ENCODE measurements around the gene GRM3.

Gene GRM3

DNA sequence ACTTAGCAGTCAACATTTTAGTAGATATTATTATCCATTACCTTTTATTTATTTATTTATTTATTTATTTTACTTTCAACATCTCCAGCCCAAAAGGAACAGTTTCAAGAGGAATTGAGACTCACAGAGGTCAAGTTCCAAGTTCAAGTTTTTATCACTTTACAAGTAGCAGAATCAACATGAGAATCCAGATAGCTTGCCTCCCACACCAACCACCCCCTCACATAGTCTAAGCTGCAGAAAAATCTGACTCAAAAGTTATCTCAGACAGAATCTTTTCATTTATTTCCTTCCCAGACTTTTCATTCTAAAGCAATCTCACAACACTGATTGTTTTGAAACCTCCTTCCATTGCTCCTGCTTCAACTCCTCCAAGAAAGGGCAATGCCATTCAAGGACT is 129.6 kb downstream of the GRM3 start:
- H3K36me3 ChIP-seq (ENCODE audit: control insufficient read depth, insufficient read depth, low read length), result no peaks in the 10 kb centered on the region
- H3K9ac ChIP-seq (ENCODE audit: low read length), result no peak overlapping the region
- H3K4me1 ChIP-seq (ENCODE audit: control insufficient read depth, insufficient read depth, low read length), result no peaks in the 10 kb centered on the region
- no peaks in the 10 kb centered on the region for H3K9me3 ChIP-seq (ENCODE audit: control insufficient read depth, low read length)
- H3K4me3 ChIP-seq (ENCODE audit: low read length), result no peak overlapping the region
- no peaks in the 10 kb centered on the region for H3K27me3 ChIP-seq (ENCODE audit: control insufficient read depth, insufficient read depth, low read length)

DNA sequence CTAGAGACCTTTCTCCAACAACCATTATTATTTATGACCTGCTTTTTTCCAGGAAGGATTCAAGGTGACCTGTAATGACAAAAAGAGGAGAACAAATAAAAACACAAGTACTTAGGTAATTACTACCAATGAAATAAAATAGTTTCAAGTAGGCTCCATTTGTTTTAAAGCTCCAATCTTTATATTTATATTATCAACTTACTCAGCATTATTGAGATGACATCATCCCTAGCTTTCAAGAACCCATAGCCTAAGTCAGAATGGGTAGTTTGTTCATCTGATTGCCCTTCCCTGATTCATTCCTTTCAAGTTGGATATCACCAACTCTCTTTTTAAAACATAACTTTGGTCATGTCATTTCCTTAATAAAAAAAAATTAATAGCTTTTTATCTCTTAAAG is 131.5 kb downstream of the GRM3 start:
- H3K9me3 ChIP-seq (ENCODE audit: control insufficient read depth, low read length), result no peaks in the 10 kb centered on the region
- no peaks in the 10 kb centered on the region for H3K36me3 ChIP-seq (ENCODE audit: control insufficient read depth, insufficient read depth, low read length)
- H3K27me3 ChIP-seq (ENCODE audit: control insufficient read depth, insufficient read depth, low read length), result no peaks in the 10 kb centered on the region
- no peak overlapping the region for H3K4me3 ChIP-seq (ENCODE audit: low read length)
- H3K9ac ChIP-seq (ENCODE audit: low read length), result no peak overlapping the region
- no peaks in the 10 kb centered on the region for H3K4me1 ChIP-seq (ENCODE audit: control insufficient read depth, insufficient read depth, low read length)

DNA sequence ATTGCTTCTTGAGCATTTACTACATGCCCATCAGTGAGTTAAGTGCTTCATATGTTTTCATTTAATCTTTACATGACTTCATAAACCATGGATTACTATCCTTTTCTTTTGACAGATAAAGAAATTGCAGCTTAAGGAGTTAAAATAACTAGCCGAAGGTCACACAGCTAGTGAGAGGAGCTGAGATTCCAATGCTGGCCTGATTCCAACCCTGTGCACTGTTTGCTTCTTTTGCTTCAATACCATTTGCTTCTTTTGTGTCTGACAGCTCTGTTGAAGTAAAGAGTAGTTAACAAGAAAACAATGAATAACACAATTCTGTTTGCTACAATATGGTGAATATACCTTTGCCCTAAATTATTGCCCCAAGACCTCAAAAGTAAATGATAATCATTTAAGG is 132.4 kb downstream of the GRM3 start:
- H3K27me3 ChIP-seq (ENCODE audit: control insufficient read depth, insufficient read depth, low read length), result no peaks in the 10 kb centered on the region
- no peak overlapping the region for H3K4me3 ChIP-seq (ENCODE audit: low read length)
- H3K36me3 ChIP-seq (ENCODE audit: control insufficient read depth, insufficient read depth, low read length), result no peaks in the 10 kb centered on the region
- H3K4me1 ChIP-seq (ENCODE audit: control insufficient read depth, insufficient read depth, low read length), result no peaks in the 10 kb centered on the region
- H3K9me3 ChIP-seq (ENCODE audit: control insufficient read depth, low read length), result no peaks in the 10 kb centered on the region
- no peak overlapping the region for H3K9ac ChIP-seq (ENCODE audit: low read length)

DNA sequence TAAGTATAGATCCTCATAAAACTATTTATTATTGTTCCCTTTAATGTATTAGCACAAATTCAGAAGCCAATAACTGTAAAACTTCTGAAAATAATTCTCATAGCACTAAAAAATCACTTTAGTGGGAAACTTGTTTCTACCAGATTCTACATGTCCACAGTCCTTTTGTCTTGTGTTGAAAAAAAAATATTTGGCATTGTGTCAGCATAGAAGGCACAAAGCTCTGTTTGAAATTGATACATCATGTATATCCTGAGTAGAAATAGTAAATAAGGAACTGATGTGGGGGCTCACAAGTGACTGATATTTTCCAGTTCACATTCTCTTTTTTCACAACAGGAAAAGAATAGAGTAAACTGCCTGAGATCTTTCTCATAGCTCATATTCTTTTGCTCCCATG is 134.6 kb downstream of the GRM3 start:
- H3K4me3 ChIP-seq (ENCODE audit: low read length), result no peak overlapping the region
- H3K36me3 ChIP-seq (ENCODE audit: control insufficient read depth, insufficient read depth, low read length), result no peaks in the 10 kb centered on the region
- H3K9me3 ChIP-seq (ENCODE audit: control insufficient read depth, low read length), result no peaks in the 10 kb centered on the region
- no peaks in the 10 kb centered on the region for H3K27me3 ChIP-seq (ENCODE audit: control insufficient read depth, insufficient read depth, low read length)
- H3K4me1 ChIP-seq (ENCODE audit: control insufficient read depth, insufficient read depth, low read length), result no peaks in the 10 kb centered on the region
- H3K9ac ChIP-seq (ENCODE audit: low read length), result no peak overlapping the region

DNA sequence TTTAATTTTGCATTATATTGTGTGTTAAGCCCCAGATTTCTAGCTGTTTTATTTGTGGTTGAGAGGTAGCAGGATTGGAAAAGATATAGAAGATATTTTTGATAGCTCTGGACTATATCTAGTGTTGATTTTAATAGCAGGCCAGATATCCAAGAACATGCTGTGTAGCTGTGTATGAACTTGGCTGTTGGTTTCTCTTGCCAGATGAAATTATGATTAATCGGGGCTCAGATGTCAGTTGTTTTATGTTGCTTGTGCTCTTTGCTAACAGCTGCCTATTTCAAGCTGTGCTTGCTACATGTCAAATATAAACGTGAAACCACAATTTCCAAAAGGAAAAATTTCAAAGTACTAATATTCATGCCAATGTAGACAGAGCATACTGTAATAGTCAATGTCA is 141.1 kb downstream of the GRM3 start:
- no peak overlapping the region for H3K9ac ChIP-seq (ENCODE audit: low read length)
- no peaks in the 10 kb centered on the region for H3K27me3 ChIP-seq (ENCODE audit: control insufficient read depth, insufficient read depth, low read length)
- no peaks in the 10 kb centered on the region for H3K4me1 ChIP-seq (ENCODE audit: control insufficient read depth, insufficient read depth, low read length)
- no peaks in the 10 kb centered on the region for H3K9me3 ChIP-seq (ENCODE audit: control insufficient read depth, low read length)
- H3K36me3 ChIP-seq (ENCODE audit: control insufficient read depth, insufficient read depth, low read length), result no peaks in the 10 kb centered on the region
- H3K4me3 ChIP-seq (ENCODE audit: low read length), result no peak overlapping the region

DNA sequence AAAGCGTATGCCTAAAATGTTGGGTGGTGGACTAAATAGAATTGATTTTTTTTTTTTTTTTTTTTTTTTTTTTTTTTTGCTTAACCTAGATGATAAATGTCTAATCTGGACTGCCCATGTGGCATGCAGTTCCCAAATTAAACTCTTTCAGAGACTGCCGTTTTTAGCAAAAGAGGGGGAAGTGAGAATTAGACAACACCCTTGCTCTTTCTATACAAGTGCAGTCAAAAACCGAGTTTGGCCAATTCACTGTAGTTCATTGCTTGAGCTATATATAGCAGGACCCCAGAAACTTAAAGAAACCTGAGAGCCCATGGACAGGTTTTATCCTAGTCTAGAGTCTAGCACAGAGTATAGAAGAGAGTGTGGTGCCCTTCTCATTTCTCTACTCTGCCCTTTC is 141.9 kb downstream of the GRM3 start:
- Histone ChIP-seq H3K36me3 (ENCODE audit: control insufficient read depth, insufficient read depth, low read length) (no peaks in the 10 kb centered on the region), H3K4me1 (ENCODE audit: control insufficient read depth, insufficient read depth, low read length) (no peaks in the 10 kb centered on the region), H3K4me3 (ENCODE audit: low read length) (no peak overlapping the region), H3K9me3 (ENCODE audit: control insufficient read depth, low read length) (no peaks in the 10 kb centered on the region), H3K9ac (ENCODE audit: low read length) (no peak overlapping the region), H3K27me3 (ENCODE audit: control insufficient read depth, insufficient read depth, low read length) (no peaks in the 10 kb centered on the region)

DNA sequence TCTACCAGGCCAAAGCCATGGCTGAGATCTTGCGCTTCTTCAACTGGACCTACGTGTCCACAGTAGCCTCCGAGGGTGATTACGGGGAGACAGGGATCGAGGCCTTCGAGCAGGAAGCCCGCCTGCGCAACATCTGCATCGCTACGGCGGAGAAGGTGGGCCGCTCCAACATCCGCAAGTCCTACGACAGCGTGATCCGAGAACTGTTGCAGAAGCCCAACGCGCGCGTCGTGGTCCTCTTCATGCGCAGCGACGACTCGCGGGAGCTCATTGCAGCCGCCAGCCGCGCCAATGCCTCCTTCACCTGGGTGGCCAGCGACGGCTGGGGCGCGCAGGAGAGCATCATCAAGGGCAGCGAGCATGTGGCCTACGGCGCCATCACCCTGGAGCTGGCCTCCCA is 142.7 kb downstream of the GRM3 start:
- Histone ChIP-seq H3K36me3 (ENCODE audit: control insufficient read depth, insufficient read depth, low read length) (no peaks in the 10 kb centered on the region), H3K9me3 (ENCODE audit: control insufficient read depth, low read length) (no peaks in the 10 kb centered on the region), H3K9ac (ENCODE audit: low read length) (no peak overlapping the region), H3K4me3 (ENCODE audit: low read length) (no peak overlapping the region), H3K4me1 (ENCODE audit: control insufficient read depth, insufficient read depth, low read length) (no peaks in the 10 kb centered on the region), H3K27me3 (ENCODE audit: control insufficient read depth, insufficient read depth, low read length) (no peaks in the 10 kb centered on the region)

DNA sequence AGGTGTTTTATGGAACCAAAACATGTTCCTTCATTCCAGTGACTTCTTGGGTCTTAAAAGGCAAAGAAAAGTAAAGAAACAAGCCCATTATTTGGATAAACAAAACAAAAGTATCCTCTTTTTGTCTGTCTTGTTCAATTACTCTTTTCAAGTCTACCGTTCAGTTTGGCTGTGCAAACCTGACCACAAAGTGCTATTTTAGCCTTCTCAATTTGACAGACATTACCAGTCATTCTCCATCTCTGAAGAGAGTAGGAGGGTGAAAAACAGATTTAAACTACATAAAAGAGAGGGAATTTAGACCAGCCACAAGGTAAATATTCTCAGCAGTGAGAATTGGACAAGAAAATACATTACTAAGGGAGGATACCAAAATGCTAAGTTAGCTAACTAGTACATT is 145.2 kb downstream of the GRM3 start:
- H3K9me3 ChIP-seq (ENCODE audit: control insufficient read depth, low read length), result no peaks in the 10 kb centered on the region
- no peaks in the 10 kb centered on the region for H3K27me3 ChIP-seq (ENCODE audit: control insufficient read depth, insufficient read depth, low read length)
- no peak overlapping the region for H3K4me3 ChIP-seq (ENCODE audit: low read length)
- no peaks in the 10 kb centered on the region for H3K4me1 ChIP-seq (ENCODE audit: control insufficient read depth, insufficient read depth, low read length)
- no peaks in the 10 kb centered on the region for H3K36me3 ChIP-seq (ENCODE audit: control insufficient read depth, insufficient read depth, low read length)
- no peak overlapping the region for H3K9ac ChIP-seq (ENCODE audit: low read length)

DNA sequence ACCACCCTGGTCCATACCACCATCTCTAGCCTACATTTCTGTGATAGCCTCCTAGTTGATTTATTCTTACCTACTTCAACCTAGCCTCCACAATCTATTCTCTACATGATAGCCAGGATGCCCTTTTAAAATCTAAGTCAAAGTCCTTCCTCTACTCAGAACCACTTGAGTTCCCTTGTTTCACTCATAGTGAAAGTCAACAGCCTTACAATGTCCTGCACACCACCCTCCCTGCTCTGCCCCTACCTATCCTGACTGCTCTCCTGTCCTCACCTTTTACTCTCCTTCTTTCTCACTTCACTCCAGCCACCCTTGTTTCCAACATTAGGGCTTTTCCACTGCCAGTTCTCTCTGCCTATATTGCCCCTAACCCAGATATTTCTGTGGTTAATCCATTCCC is 146.7 kb downstream of the GRM3 start:
- Histone ChIP-seq H3K36me3 (ENCODE audit: control insufficient read depth, insufficient read depth, low read length) (no peaks in the 10 kb centered on the region), H3K9me3 (ENCODE audit: control insufficient read depth, low read length) (no peaks in the 10 kb centered on the region), H3K27me3 (ENCODE audit: control insufficient read depth, insufficient read depth, low read length) (no peaks in the 10 kb centered on the region), H3K4me1 (ENCODE audit: control insufficient read depth, insufficient read depth, low read length) (no peaks in the 10 kb centered on the region), H3K9ac (ENCODE audit: low read length) (no peak overlapping the region), H3K4me3 (ENCODE audit: low read length) (no peak overlapping the region)

DNA sequence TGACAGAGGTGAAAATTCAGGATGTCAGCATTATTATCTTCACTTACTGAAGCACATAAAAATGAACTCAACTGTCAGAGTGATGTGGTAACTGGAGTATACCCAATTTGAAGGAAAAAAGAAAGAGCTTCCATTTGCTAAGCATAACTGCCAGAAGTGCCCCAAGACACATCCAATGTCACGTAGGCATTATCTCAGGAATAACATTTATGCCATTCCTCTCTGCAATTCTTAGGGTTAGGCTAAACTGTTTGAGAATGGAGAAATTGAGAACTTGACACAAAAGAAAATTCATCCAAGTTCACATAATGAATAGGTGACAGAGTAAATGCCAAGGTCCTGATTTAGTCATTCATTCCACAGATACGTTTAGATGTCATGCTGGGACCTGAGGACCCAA is 148.6 kb downstream of the GRM3 start:
- Histone ChIP-seq H3K4me3 (ENCODE audit: low read length) (no peak overlapping the region), H3K9ac (ENCODE audit: low read length) (no peak overlapping the region)

DNA sequence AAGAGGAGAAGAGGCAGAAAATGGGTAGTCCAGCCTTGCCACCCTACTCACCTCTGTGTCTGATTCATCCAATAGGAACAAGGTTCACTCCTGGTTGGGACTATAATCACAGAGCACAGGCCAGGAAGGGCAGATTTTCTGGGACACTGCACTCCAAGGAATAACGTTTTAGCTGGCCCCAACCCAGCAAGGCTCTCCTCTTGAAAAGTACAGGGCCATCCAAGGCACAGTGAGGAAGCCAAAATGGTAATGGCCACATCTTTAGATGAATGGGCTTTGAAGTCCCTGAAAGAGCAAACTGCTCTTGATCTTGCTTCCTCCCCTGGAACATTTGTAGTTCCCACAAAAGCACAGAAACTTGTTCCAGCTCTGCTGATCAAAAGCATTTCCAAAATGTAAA is 149.4 kb downstream of the GRM3 start:
- no peak overlapping the region for H3K9ac ChIP-seq (ENCODE audit: low read length)
- H3K27me3 ChIP-seq (ENCODE audit: control insufficient read depth, insufficient read depth, low read length), result no peaks in the 10 kb centered on the region
- H3K4me3 ChIP-seq (ENCODE audit: low read length), result no peak overlapping the region
- no peaks in the 10 kb centered on the region for H3K9me3 ChIP-seq (ENCODE audit: control insufficient read depth, low read length)
- no peaks in the 10 kb centered on the region for H3K36me3 ChIP-seq (ENCODE audit: control insufficient read depth, insufficient read depth, low read length)
- no peaks in the 10 kb centered on the region for H3K4me1 ChIP-seq (ENCODE audit: control insufficient read depth, insufficient read depth, low read length)

More for the DNA sequence above, 148.6 kb downstream of the GRM3 start:
- Histone ChIP-seq H3K9me3 (ENCODE audit: control insufficient read depth, low read length) (no peaks in the 10 kb centered on the region), H3K36me3 (ENCODE audit: control insufficient read depth, insufficient read depth, low read length) (no peaks in the 10 kb centered on the region), H3K27me3 (ENCODE audit: control insufficient read depth, insufficient read depth, low read length) (no peaks in the 10 kb centered on the region), H3K4me1 (ENCODE audit: control insufficient read depth, insufficient read depth, low read length) (no peaks in the 10 kb centered on the region)

DNA sequence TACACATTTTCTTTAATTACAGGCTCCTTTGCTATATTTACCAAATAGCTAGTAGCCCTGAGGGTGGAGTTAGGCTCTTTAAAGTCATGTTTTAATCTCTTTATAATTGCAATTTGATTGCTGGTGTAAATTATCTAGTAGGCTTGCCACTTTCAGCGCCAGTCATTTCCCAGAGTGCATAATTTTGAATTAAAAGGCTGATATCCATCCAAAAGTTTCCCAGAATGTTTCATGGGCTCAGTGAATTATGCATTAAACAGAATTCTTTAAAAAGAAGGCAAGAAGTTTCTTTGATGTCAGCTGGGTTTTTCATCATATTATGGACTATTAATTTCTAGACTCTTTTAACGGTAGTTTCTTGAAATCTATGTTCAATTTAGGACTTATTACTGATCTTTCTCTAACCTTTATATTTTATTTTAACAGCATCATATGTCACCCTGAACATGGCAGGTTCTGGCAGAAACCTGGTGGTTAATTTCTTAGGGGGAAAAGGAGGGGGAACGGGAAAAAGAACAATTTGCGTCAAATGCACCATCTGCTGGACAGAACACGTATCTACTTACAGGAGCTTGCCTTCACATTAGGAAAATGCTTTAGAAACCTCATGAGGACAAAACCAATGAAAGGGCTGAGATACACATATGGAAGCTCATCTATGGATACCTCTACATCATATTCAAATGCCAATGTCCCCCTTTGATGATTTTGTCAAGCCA is 171.1 kb downstream of the GRM3 start:
- Histone ChIP-seq H3K36me3 (ENCODE audit: control insufficient read depth, insufficient read depth, low read length) (no peaks in the 10 kb centered on the region), H3K9me3 (ENCODE audit: control insufficient read depth, low read length) (no peaks in the 10 kb centered on the region), H3K9ac (ENCODE audit: low read length) (no peak overlapping the region)

DNA sequence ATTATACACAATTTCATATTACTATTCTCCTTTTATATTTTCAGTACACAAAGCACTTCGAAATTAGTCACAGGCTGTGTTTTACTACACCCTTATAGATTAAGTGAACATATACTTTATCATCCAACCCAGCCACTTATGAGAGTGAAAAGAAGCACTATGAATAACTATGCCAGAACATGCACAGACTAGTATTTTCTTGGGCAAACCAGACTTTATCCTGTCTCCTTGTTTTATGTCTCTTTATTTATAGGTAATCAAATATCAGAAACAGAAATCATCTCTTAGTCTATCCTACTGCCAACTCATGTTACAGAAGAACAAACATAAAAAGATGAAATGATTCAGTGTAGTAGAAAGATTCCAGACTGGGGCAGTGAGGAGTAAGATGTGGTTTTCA is 171.8 kb downstream of the GRM3 start:
- no peaks in the 10 kb centered on the region for H3K4me1 ChIP-seq (ENCODE audit: control insufficient read depth, insufficient read depth, low read length)
- H3K27me3 ChIP-seq (ENCODE audit: control insufficient read depth, insufficient read depth, low read length), result no peaks in the 10 kb centered on the region
- H3K36me3 ChIP-seq (ENCODE audit: control insufficient read depth, insufficient read depth, low read length), result no peaks in the 10 kb centered on the region
- no peaks in the 10 kb centered on the region for H3K9me3 ChIP-seq (ENCODE audit: control insufficient read depth, low read length)
- H3K4me3 ChIP-seq (ENCODE audit: low read length), result no peak overlapping the region
- no peak overlapping the region for H3K9ac ChIP-seq (ENCODE audit: low read length)

More for the DNA sequence above, 171.1 kb downstream of the GRM3 start:
- Histone ChIP-seq H3K4me3 (ENCODE audit: low read length) (no peak overlapping the region), H3K4me1 (ENCODE audit: control insufficient read depth, insufficient read depth, low read length) (no peaks in the 10 kb centered on the region), H3K27me3 (ENCODE audit: control insufficient read depth, insufficient read depth, low read length) (no peaks in the 10 kb centered on the region)
